GM13977 (cell line): ENCODE measurements around the gene SH3BP1.

Source experiments
- DNase-seq: peaks from one replicate; pipeline ENCODE4 v3.0.0; 2012; ENCODE audit warnings: low spot score
- CTCF ChIP-seq: IDR thresholded peaks from 2 replicates; pipeline ENCODE4 v1.5.1; 2012; ENCODE audit warnings: mild to moderate bottlenecking, control low read depth; ENCODE audit not compliant: insufficient read depth; ENCODE audit errors: extremely low read depth, missing control alignments
- in situ Hi-C: fragments of 300-500 bp; cut with MboI; formaldehyde crosslinking; loops from one replicate; pipeline ENCODE4 v1.12.0; 2022; ENCODE audit warnings: low sequenced_read_pairs, low pct_unique_long_range_greater_than_20kb, mixed read lengths, inconsistent platforms; ENCODE audit not compliant: unreplicated experiment

The SH3BP1 gene

GRCh38 chr22:37662039-37662438 is 22.6 kb downstream of the SH3BP1 start:
- in situ Hi-C loops, result no loop called here
- TF ChIP-seq CTCF, result no peak
- DNase-seq, result no peak

DNA sequence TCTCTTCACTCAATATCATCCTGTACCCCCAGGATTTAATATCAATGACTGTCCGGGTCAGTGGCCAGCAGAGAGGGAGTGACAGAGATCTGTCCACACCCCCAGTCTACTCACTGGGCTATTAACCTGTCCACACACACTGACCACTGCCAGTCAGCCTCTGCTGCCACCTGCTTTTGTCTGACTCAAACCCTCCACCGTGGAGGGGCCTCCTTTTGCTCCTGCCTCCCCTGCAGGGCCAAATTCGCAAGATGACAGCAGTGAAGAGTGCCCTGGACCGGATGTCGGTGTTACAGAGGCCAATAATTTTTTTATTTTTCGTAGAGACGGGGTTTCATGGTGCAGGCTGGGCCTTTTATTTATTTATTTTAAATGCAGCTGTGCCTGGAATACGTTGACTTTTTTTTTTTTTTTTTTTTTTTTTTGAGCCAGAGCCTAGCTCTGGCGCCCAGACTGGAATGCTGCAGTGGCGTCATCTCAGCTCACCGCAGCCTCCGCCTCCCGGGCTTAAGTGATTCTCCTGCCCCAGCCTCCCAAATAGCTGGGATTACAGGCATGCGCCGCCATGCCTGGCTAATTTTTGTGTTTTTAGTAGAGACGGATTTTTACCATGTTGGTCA is 24.2 kb downstream of the SH3BP1 start:
- TF ChIP-seq CTCF, result no peak
- no peak for DNase-seq
- in situ Hi-C loops, result no loop called here

GRCh38 chr22:37664249-37665101 is 25.0 kb downstream of the SH3BP1 start:
- in situ Hi-C loops, result no loop called here
- TF ChIP-seq CTCF, result no peak
- no peak for DNase-seq

- DNase-seq, result no peak
- in situ Hi-C loops, result no loop called here
- no peak for TF ChIP-seq CTCF
Observed at GRCh38 chr22:37665487-37665886, 26.0 kb downstream of the SH3BP1 start.

GRCh38 chr22:37669586-37669985 is 30.1 kb downstream of the SH3BP1 start:
- in situ Hi-C loops, result no loop called here
- no peak for TF ChIP-seq CTCF
- DNase-seq, result no peak

GRCh38 chr22:37672206-37672919 is 32.9 kb downstream of the SH3BP1 start:
- in situ Hi-C loops, result loop anchor here (10.0 kb wide), 1 partner anchor 48 kb away; no protein-coding TSS in a partner anchor
- TF ChIP-seq CTCF, result no peak
- DNase-seq, result no peak
